Neural cell (in vitro differentiated cells): Measurements from ENCODE around the gene ANKRD29. TPM values are rescaled to one million over a fixed set of nuclear protein-coding genes. Genes with fewer than 3 reads are reported as not detected.

Experiments
- H2AFZ ChIP-seq: fragments of 200-600, 300-800 bp; sonication (generic), shearing (Covaris generic); 2 replicates; pipeline ENCODE4 v1.6.0; 2014; ENCODE audit warnings: low read depth, mild to moderate bottlenecking, antibody characterized with exemption, low read length, moderate library complexity
- H3F3A ChIP-seq: fragments of 200-600 bp; shearing (Covaris generic); 2 replicates; pipeline ENCODE4 v1.6.1; 2016; ENCODE audit warnings: mild to moderate bottlenecking, moderate library complexity, mixed read lengths, antibody characterized with exemption, low read length; ENCODE audit not compliant: insufficient read depth, poor library complexity, severe bottlenecking
- H3K27ac ChIP-seq: fragments of 200-600, 300-800 bp; sonication (generic), shearing (Covaris generic); 2 replicates; pipeline ENCODE4 v1.5.1; 2014; ENCODE audit warnings: mild to moderate bottlenecking, low read length, moderate library complexity
- H3K27me3 ChIP-seq: fragments of 300-800, 200-600 bp; sonication (generic), shearing (Covaris generic); 2 replicates; pipeline ENCODE4 v1.6.0; 2014; ENCODE audit warnings: mild to moderate bottlenecking, low read depth, low read length, moderate library complexity; ENCODE audit not compliant: insufficient read depth
- H3K36me3 ChIP-seq: fragments of 300-800, 200-600 bp; sonication (generic), shearing (Covaris generic); 2 replicates; pipeline ENCODE4 v1.5.1; 2014; ENCODE audit warnings: mild to moderate bottlenecking, antibody characterized with exemption, low read length, moderate library complexity; ENCODE audit not compliant: insufficient read depth
- H3K4me2 ChIP-seq: fragments of 300-800, 200-600 bp; sonication (generic), shearing (Covaris generic); 2 replicates; pipeline ENCODE4 v1.6.0; 2014; ENCODE audit warnings: mild to moderate bottlenecking, low read length
- H3K4me3 ChIP-seq: fragments of 300-800, 200-600 bp; sonication (generic), shearing (Covaris generic); 2 replicates; pipeline ENCODE4 v1.5.1; 2014; ENCODE audit warnings: mild to moderate bottlenecking, low read length, moderate library complexity
- H3K79me2 ChIP-seq: fragments of 200-600 bp; shearing (Covaris generic); replicated peaks from 2 replicates; pipeline ENCODE4 v1.6.0; 2014; ENCODE audit warnings: mild to moderate bottlenecking, low read length, moderate library complexity; ENCODE audit not compliant: insufficient read depth
- H3K9ac ChIP-seq: fragments of 300-800, 200-600 bp; sonication (generic), shearing (Covaris generic); 2 replicates; pipeline ENCODE4 v1.6.1; 2016; ENCODE audit warnings: mild to moderate bottlenecking, low read length, mixed read lengths
- H3K9me2 ChIP-seq: fragments of 200-600 bp; shearing (Covaris generic); 2 replicates; pipeline ENCODE4 v1.6.1; 2016; ENCODE audit warnings: mild to moderate bottlenecking, low read length, mixed read lengths; ENCODE audit not compliant: insufficient read depth
- H3K9me3 ChIP-seq: fragments of 200-600, 300-800 bp; sonication (generic), shearing (Covaris generic); 2 replicates; pipeline ENCODE4 v1.6.1; 2016; ENCODE audit warnings: mild to moderate bottlenecking, mixed run types, low read length, moderate library complexity, mixed read lengths
- H4K20me1 ChIP-seq: fragments of 200-600 bp; shearing (Covaris generic); 2 replicates; pipeline ENCODE4 v1.6.1; 2016; ENCODE audit warnings: mild to moderate bottlenecking, mixed run types; ENCODE audit not compliant: insufficient read depth
- EP300 ChIP-seq: fragments of 450-650 bp; conservative IDR thresholded peaks from 2 replicates; pipeline ENCODE4 v1.6.1; 2014; ENCODE audit warnings: antibody characterized with exemption, mild to moderate bottlenecking, moderate library complexity; ENCODE audit not compliant: poor library complexity, severe bottlenecking
- EZH2 ChIP-seq: fragments of 200-600, 300-800 bp; shearing (Covaris generic), sonication (generic); IDR thresholded peaks from 2 replicates; pipeline ENCODE4 v1.6.1; 2014; ENCODE audit warnings: antibody characterized with exemption, low read length, borderline replicate concordance, mild to moderate bottlenecking; ENCODE audit not compliant: insufficient read depth, poor library complexity, severe bottlenecking
- MXI1 ChIP-seq: fragments of 450-650 bp; conservative IDR thresholded peaks from 2 replicates; pipeline ENCODE4 v1.6.1; 2014; ENCODE audit warnings: antibody characterized with exemption, mild to moderate bottlenecking; ENCODE audit not compliant: poor library complexity, severe bottlenecking
- POLR2AphosphoS5 ChIP-seq: IDR thresholded peaks from 2 replicates; pipeline ENCODE4 v1.6.1; 2012
- RAD21 ChIP-seq: fragments of 450-650 bp; conservative IDR thresholded peaks from 2 replicates; pipeline ENCODE4 v1.6.1; 2014; ENCODE audit warnings: antibody characterized with exemption, mild to moderate bottlenecking, moderate library complexity
- SMC3 ChIP-seq: fragments of 450-650 bp; conservative IDR thresholded peaks from 2 replicates; pipeline ENCODE4 v1.6.1; 2014; ENCODE audit warnings: antibody characterized with exemption, mild to moderate bottlenecking, moderate library complexity; ENCODE audit not compliant: poor library complexity
- TAF1 ChIP-seq: IDR thresholded peaks from 2 replicates; pipeline ENCODE4 v1.6.1; 2012; ENCODE audit warnings: low read depth
- polyA plus RNA-seq: library from polyadenylated mRNA; depleted of rRNA; stranded (reverse); fragments of >200 nt; gene quantifications from 2 replicates; pipeline ENCODE4 v1.2.3, GENCODE V29; 2014
- TF ChIP-seq, protein P1 (sequence below): fragments of 450-650 bp; IDR thresholded peaks from 2 replicates; pipeline ENCODE4 v1.5.1; 2014; ENCODE audit warnings: antibody characterized with exemption, mild to moderate bottlenecking, moderate library complexity; ENCODE audit not compliant: poor library complexity, severe bottlenecking
- TF ChIP-seq, protein P2 (sequence below): IDR thresholded peaks from 2 replicates; pipeline ENCODE4 v1.6.1; 2012; ENCODE audit warnings: borderline replicate concordance

Gene ANKRD29
- polyA plus RNA-seq, 1 donor from 2014 or later, result 4.9 TPM

- no peaks in the 10 kb centered on the region for H3F3A ChIP-seq
- H3K36me3 ChIP-seq, result no peaks in the 10 kb centered on the region
- H3K79me2 ChIP-seq, result no peaks in the 10 kb centered on the region
- H2AFZ ChIP-seq, result no peak overlapping the region
- no peaks in the 10 kb centered on the region for H4K20me1 ChIP-seq
- no peak overlapping the region for H3K4me2 ChIP-seq
- no peak overlapping the region for H3K4me3 ChIP-seq
- H3K27ac ChIP-seq, result no peak overlapping the region
- no peaks in the 10 kb centered on the region for H3K9me2 ChIP-seq
- TF ChIP-seq TAF1, result no peak
- no peak for TF ChIP-seq POLR2AphosphoS5
- no peak for TF ChIP-seq EP300
- no peak for TF ChIP-seq RAD21
- TF ChIP-seq EZH2, result no peak
- TF ChIP-seq, protein P1, sequence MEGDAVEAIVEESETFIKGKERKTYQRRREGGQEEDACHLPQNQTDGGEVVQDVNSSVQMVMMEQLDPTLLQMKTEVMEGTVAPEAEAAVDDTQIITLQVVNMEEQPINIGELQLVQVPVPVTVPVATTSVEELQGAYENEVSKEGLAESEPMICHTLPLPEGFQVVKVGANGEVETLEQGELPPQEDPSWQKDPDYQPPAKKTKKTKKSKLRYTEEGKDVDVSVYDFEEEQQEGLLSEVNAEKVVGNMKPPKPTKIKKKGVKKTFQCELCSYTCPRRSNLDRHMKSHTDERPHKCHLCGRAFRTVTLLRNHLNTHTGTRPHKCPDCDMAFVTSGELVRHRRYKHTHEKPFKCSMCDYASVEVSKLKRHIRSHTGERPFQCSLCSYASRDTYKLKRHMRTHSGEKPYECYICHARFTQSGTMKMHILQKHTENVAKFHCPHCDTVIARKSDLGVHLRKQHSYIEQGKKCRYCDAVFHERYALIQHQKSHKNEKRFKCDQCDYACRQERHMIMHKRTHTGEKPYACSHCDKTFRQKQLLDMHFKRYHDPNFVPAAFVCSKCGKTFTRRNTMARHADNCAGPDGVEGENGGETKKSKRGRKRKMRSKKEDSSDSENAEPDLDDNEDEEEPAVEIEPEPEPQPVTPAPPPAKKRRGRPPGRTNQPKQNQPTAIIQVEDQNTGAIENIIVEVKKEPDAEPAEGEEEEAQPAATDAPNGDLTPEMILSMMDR, result no peak
- no peak for TF ChIP-seq SMC3
- TF ChIP-seq, protein P2, sequence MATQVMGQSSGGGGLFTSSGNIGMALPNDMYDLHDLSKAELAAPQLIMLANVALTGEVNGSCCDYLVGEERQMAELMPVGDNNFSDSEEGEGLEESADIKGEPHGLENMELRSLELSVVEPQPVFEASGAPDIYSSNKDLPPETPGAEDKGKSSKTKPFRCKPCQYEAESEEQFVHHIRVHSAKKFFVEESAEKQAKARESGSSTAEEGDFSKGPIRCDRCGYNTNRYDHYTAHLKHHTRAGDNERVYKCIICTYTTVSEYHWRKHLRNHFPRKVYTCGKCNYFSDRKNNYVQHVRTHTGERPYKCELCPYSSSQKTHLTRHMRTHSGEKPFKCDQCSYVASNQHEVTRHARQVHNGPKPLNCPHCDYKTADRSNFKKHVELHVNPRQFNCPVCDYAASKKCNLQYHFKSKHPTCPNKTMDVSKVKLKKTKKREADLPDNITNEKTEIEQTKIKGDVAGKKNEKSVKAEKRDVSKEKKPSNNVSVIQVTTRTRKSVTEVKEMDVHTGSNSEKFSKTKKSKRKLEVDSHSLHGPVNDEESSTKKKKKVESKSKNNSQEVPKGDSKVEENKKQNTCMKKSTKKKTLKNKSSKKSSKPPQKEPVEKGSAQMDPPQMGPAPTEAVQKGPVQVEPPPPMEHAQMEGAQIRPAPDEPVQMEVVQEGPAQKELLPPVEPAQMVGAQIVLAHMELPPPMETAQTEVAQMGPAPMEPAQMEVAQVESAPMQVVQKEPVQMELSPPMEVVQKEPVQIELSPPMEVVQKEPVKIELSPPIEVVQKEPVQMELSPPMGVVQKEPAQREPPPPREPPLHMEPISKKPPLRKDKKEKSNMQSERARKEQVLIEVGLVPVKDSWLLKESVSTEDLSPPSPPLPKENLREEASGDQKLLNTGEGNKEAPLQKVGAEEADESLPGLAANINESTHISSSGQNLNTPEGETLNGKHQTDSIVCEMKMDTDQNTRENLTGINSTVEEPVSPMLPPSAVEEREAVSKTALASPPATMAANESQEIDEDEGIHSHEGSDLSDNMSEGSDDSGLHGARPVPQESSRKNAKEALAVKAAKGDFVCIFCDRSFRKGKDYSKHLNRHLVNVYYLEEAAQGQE, result no peak
- no peak for TF ChIP-seq MXI1
- H3K27me3 ChIP-seq, result no peaks in the 10 kb centered on the region
- H3K9ac ChIP-seq, result no peak overlapping the region
- H3K9me3 ChIP-seq, result no peaks in the 10 kb centered on the region
These were observed 50.1 kb downstream of the ANKRD29 start for GRCh38 chr18:23612434-23613090.

- Histone ChIP-seq H3K27me3 (no peaks in the 10 kb centered on the region), H3K36me3 (no peaks in the 10 kb centered on the region), H3F3A (no peaks in the 10 kb centered on the region), H3K9me2 (no peaks in the 10 kb centered on the region), H3K9me3 (no peaks in the 10 kb centered on the region), H3K9ac (no peak overlapping the region), H3K79me2 (no peaks in the 10 kb centered on the region), H3K4me2 (no peak overlapping the region), H4K20me1 (no peaks in the 10 kb centered on the region), H2AFZ (no peak overlapping the region), H3K27ac (no peak overlapping the region), H3K4me3 (no peak overlapping the region)
- TF ChIP-seq, protein P1, result no peak
- TF ChIP-seq TAF1 (no peak), RAD21 (no peak), MXI1 (no peak), EP300 (no peak), POLR2AphosphoS5 (no peak), SMC3 (no peak), EZH2 (no peak)
- TF ChIP-seq, protein P2, result no peak
These were observed 53.2 kb downstream of the ANKRD29 start for GRCh38 chr18:23609390-23610023.
